GM13976 (cell line): ENCODE data around the gene POFUT1.
"Not testable (repeated sequence)": the region's sequence is repeated elsewhere in the genome, so short reads cannot be mapped to it uniquely, and the experiment has no call there.

Experiments used
- DNase-seq: peaks from one replicate; pipeline ENCODE4 v3.0.0; 2012; ENCODE audit warnings: low spot score
- CTCF ChIP-seq: IDR thresholded peaks from 2 replicates; pipeline ENCODE4 v1.5.1; 2012; ENCODE audit warnings: borderline replicate concordance, mild to moderate bottlenecking; ENCODE audit not compliant: insufficient read depth; ENCODE audit errors: extremely low read depth, missing control alignments, control extremely low read depth
- in situ Hi-C: fragments of 300-500 bp; cut with MboI; formaldehyde crosslinking; loops from one replicate; pipeline ENCODE4 v1.12.0; 2022; ENCODE audit warnings: low sequenced_read_pairs, mixed read lengths, inconsistent platforms; ENCODE audit not compliant: unreplicated experiment

Gene POFUT1

DNA sequence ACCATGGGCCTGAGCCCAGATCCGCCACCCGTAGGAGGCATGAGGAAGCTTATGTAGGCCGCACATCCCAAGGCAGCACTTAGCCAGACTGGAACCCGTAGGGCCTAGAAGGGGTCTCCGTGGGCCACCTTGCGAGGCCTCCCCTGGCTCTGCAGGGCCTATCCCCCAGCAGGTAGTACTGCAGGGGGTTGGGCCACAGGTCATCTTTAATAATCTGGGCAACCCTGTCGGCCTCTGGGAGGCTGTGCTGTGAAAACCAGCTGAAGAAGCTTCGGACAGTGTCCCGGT, 18.6 kb upstream of the POFUT1 start:
- no peak for TF ChIP-seq CTCF
- DNase-seq, result no peak
- in situ Hi-C loops, result no loop called here

DNA sequence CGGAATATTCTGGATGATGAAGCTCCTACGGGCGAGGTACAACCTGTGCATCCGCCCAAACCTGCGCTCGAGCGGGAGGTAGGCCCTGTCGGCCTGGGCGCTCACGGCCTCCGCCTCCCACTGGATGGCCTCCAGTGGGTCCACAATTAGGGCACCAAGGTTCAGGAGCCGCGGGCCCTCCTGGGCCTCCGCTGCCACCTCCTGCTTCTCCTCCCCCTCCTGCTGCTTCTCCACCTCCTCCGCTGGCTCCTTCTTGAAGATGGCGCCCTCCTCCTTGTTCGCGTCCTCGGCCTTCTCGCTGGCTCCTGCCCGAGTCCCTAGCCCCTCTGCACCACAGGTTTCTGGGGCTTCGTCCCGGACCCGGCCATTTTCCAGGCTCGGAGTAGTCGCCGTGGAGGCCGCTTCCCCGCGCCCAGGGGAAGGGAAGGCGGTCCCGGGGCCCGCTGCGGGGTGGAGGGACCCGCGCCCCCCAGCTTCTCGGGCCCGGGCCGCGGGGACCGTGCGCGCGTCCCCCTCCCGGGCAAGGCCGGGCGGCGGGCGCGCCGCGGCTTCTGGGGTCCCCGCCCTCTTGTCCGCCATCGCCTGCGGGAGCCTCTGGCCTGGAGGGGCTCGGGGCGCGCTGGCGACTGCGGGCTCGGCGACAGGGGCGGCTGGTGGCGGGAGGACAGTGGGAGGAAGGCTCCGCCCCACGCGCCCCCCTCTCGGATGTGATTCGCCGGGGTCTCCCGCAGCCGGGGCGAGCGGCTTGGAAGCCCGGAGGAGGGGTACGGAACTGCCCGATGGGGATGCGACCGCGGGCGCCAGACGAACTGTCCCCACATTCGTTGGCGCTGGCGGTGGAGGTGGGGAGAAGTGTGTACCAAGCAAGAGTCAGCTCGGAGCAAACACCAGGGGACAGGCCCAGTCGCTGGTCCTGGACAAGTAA, 17.7 kb upstream of the POFUT1 start:
- DNase-seq, result peak; percentile 63
- TF ChIP-seq CTCF, result no peak
- in situ Hi-C loops, result no loop called here

- in situ Hi-C loops, result no loop called here
- no peak for TF ChIP-seq CTCF
- DNase-seq, result no peak
Measured at GRCh38 chr20:32190616-32191415, 16.9 kb upstream of the POFUT1 start.

- no peak for TF ChIP-seq CTCF
- in situ Hi-C loops, result no loop called here
- no peak for DNase-seq
Measured at GRCh38 chr20:32191422-32191821, 16.3 kb upstream of the POFUT1 start.

DNA sequence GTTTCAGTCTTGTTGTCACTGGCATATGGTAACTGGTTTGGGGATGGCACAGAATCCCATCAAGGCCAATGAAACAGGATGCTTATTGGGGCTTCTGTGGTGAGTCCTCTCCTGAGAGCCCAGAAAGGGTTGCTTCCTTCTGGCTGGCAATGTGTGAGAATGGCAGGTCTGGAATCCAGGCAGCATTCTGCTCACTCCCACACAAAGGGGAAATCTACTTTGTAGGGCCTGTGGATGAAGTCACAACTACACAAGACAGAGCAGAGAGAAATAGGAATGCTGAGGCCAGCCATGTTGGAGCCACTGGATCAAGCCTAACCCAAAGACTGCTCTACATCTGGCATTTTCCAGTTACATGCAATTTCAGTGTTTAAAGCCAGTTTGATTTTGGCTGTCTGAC, 15.8 kb upstream of the POFUT1 start:
- in situ Hi-C loops, result no loop called here
- TF ChIP-seq CTCF, result no peak
- no peak for DNase-seq

- no peak for TF ChIP-seq CTCF
- in situ Hi-C loops, result no loop called here
- no peak for DNase-seq
Measured at GRCh38 chr20:32192698-32193097, 15.0 kb upstream of the POFUT1 start.

GRCh38 chr20:32193336-32193735, 14.3 kb upstream of the POFUT1 start:
- in situ Hi-C loops, DNase-seq: not testable (repeated sequence)
